HG02870 (cell line): ENCODE results near the gene SPRYD3.
"Not testable (repeated sequence)": the region's sequence is repeated elsewhere in the genome, so short reads cannot be mapped to it uniquely, and the experiment has no call there.

ENCODE experiments used
- ATAC-seq: cut with Tn5 transposase; IDR thresholded peaks from one replicate; pipeline ENCODE4 v1.9.1; 2021; ENCODE audit warnings: mild to moderate bottlenecking, moderate library complexity; ENCODE audit not compliant: unreplicated experiment

Gene SPRYD3

GRCh38 chr12:53033832-53034231 lies 45.4 kb downstream of the SPRYD3 start:
- not testable (repeated sequence) for ATAC-seq

- ATAC-seq, result no peak
Observed at GRCh38 chr12:53031616-53032015, 47.6 kb downstream of the SPRYD3 start.

GRCh38 chr12:53027014-53027413 lies 52.2 kb downstream of the SPRYD3 start:
- not testable (repeated sequence) for ATAC-seq

- ATAC-seq, result no peak
Observed at GRCh38 chr12:53025250-53025649, 53.9 kb downstream of the SPRYD3 start.

GRCh38 chr12:53014709-53015108 lies 64.5 kb downstream of the SPRYD3 start:
- no peak for ATAC-seq
